ENCODE data around the gene NAA25. TPM values are rescaled to one million over a fixed set of nuclear protein-coding genes. Genes with fewer than 3 reads are reported as not detected.

Gene NAA25
- total RNA-seq, 1 experiment from 2014 or later: 55.0 TPM

DNA sequence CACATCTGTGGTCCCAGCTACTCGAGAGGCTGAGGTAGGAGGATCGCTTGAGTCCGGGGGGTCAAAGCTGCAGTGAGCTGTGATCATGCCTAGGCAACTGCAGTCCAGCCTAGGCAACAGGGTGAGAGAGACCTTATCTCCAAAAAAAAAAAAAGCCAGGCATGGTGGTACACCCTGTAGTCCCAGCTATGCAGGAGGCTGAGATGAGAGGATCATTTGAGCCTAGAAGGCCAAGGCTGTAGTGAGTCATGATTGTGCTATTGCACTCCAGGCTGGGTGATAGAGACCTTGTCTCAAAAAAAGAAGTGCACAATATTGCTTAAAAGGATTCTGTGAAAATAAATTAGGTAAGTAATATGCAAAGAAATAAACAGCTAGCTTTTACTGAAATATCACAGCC lies 17.0 kb downstream of the NAA25 start:
- peaks cover 60% of the 10 kb centered on the region for H3K36me3 Mint-ChIP-seq (ENCODE audit: insufficient read depth, unreplicated experiment)
- no peak overlapping the region for H3K27ac Mint-ChIP-seq (ENCODE audit: unreplicated experiment)
- peaks cover 10% of the 10 kb centered on the region for H3K4me1 Mint-ChIP-seq (ENCODE audit: low read depth, unreplicated experiment)
- no peaks in the 10 kb centered on the region for H3K9me3 Mint-ChIP-seq (ENCODE audit: low read depth, unreplicated experiment)
- H3K27me3 Mint-ChIP-seq (ENCODE audit: unreplicated experiment): no peaks in the 10 kb centered on the region
- H3K4me3 Mint-ChIP-seq (ENCODE audit: low read depth, unreplicated experiment): no peak overlapping the region
- DNase-seq: no peak
- intact Hi-C loops (cut with micrococcal nuclease; ENCODE audit: unreplicated experiment): no loop called here
- BruUV-seq (replicated peaks): no TSS peak
- CTCF ChIA-PET: interaction anchor here (0.7 kb wide), 1 partner anchor 79 kb away, joined by 3 read pairs; the partner anchor contains the start of gene TMEM116
- no peak for TF ChIP-seq CTCF (IDR thresholded peaks at IDR 0.05; ENCODE audit: unreplicated experiment)

- H3K36me3 Mint-ChIP-seq (ENCODE audit: insufficient read depth, unreplicated experiment): peaks cover 67% of the 10 kb centered on the region
- no peak for TF ChIP-seq CTCF (IDR thresholded peaks at IDR 0.05; ENCODE audit: unreplicated experiment)
- no peak overlapping the region for H3K27ac Mint-ChIP-seq (ENCODE audit: unreplicated experiment)
- BruUV-seq (replicated peaks): no TSS peak
- H3K4me3 Mint-ChIP-seq (ENCODE audit: low read depth, unreplicated experiment): no peak overlapping the region
- no peaks in the 10 kb centered on the region for H3K27me3 Mint-ChIP-seq (ENCODE audit: unreplicated experiment)
- no peaks in the 10 kb centered on the region for H3K9me3 Mint-ChIP-seq (ENCODE audit: low read depth, unreplicated experiment)
- H3K4me1 Mint-ChIP-seq (ENCODE audit: low read depth, unreplicated experiment): no peaks in the 10 kb centered on the region
- intact Hi-C loops (cut with micrococcal nuclease; ENCODE audit: unreplicated experiment): no loop called here
- DNase-seq: no peak
- CTCF ChIA-PET: no interaction called here
These were observed 20.7 kb downstream of the NAA25 start for GRCh38 chr12:112087851-112088250.

DNA sequence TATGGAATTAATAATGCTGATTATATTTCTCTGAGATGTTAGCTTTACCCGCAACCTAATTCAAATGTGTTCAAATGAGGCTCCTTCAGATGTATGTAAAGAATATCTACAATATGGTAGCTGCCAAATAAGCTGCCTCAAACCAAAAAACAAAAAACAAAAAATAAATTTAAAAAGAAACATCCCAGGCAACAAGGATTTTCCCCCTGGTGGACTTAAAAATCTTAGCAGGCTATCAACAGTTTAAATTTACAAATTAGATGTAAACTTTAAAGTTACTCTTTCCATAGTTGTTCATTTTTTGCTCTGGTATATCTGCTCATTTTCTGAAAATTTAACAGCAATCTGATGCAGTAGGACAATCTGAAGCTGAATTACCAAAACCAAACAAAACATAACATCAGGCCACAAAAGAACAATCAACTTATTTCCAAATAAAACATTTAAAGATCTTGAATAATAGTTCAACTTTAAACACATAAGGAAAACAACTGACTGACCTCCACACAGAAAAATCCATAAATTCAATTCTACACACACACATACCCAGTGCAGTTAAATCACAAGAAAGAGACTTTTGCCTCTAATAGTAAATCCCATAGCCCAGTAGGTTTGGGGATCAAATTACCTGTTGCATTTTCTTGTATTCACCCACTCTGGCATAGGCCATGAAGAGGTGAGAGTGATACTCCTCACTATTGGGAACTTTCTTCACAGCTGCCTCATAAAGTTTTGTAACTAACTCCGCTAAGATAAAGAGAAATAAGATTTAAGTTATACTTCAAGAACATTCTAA lies 21.3 kb downstream of the NAA25 start:
- no peak overlapping the region for H3K4me3 Mint-ChIP-seq (ENCODE audit: low read depth, unreplicated experiment)
- CTCF ChIA-PET: no interaction called here
- intact Hi-C loops (cut with micrococcal nuclease; ENCODE audit: unreplicated experiment): no loop called here
- no peak for DNase-seq
- H3K4me1 Mint-ChIP-seq (ENCODE audit: low read depth, unreplicated experiment): no peaks in the 10 kb centered on the region
- TF ChIP-seq CTCF (IDR thresholded peaks at IDR 0.05; ENCODE audit: unreplicated experiment): no peak
- H3K27me3 Mint-ChIP-seq (ENCODE audit: unreplicated experiment): no peaks in the 10 kb centered on the region
- no peaks in the 10 kb centered on the region for H3K9me3 Mint-ChIP-seq (ENCODE audit: low read depth, unreplicated experiment)
- H3K27ac Mint-ChIP-seq (ENCODE audit: unreplicated experiment): no peak overlapping the region
- H3K36me3 Mint-ChIP-seq (ENCODE audit: insufficient read depth, unreplicated experiment): peaks cover 65% of the 10 kb centered on the region
- BruUV-seq (replicated peaks): no TSS peak

DNA sequence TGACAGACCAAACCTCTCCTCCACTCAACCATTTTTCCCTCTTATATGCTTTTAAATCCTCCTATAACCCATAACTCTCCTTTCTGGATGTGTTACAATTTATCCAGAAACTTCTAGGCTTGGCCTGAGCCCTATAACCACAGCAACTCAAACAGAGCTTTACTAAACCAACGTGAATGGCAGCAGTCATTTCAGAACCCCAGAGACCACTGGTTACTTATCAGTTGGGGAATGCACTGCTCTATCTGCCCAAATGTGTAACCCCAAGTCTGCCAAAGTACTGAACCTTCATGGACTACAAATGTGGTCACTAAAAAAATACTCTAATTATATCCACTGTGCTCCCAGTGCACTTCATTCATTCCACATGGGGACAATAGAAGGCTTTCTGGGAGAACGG lies 42.0 kb downstream of the NAA25 start:
- no peak for DNase-seq
- intact Hi-C loops (cut with micrococcal nuclease; ENCODE audit: unreplicated experiment): no loop called here
- Mint-ChIP-seq H3K4me3 (ENCODE audit: low read depth, unreplicated experiment) (no peak overlapping the region), H3K27ac (ENCODE audit: unreplicated experiment) (no peak overlapping the region), H3K27me3 (ENCODE audit: unreplicated experiment) (no peaks in the 10 kb centered on the region), H3K36me3 (ENCODE audit: insufficient read depth, unreplicated experiment) (peaks cover 68% of the 10 kb centered on the region), H3K9me3 (ENCODE audit: low read depth, unreplicated experiment) (no peaks in the 10 kb centered on the region), H3K4me1 (ENCODE audit: low read depth, unreplicated experiment) (no peaks in the 10 kb centered on the region)
- BruUV-seq (replicated peaks): no TSS peak
- TF ChIP-seq CTCF (IDR thresholded peaks at IDR 0.05; ENCODE audit: unreplicated experiment): no peak
- CTCF ChIA-PET: no interaction called here
